ENCODE measurements around the gene SLC24A4. TPM values are rescaled to one million over a fixed set of nuclear protein-coding genes. Genes with fewer than 3 reads are reported as not detected.

Gene SLC24A4
- total RNA-seq, 1 donor from 2014 or later: 1.6 TPM

- Histone ChIP-seq H3K36me3 (ENCODE audit: control insufficient read depth in 3 of 3, insufficient read depth in 3 of 3, low read length in 3 of 3) (no peaks in the 10 kb centered on the region), H3K27me3 (ENCODE audit: control insufficient read depth in 3 of 3, insufficient read depth in 3 of 3, low read length in 3 of 3) (peaks cover 0 to 10% (median 8%) of the 10 kb centered on the region in 3 donors), H3K9me3 (ENCODE audit: control insufficient read depth in 3 of 3, low read length in 3 of 3) (no peaks in the 10 kb centered on the region), H3K27ac (ENCODE audit: low read depth, low read length) (no peak overlapping the region), H3K9ac (ENCODE audit: low read depth in 1 of 3, low read length in 3 of 3) (no peak overlapping the region), H3K4me1 (ENCODE audit: control insufficient read depth in 3 of 3, insufficient read depth in 3 of 3, low read length in 3 of 3) (no peaks in the 10 kb centered on the region), H3K4me3 (ENCODE audit: low read length in 3 of 3) (no peak overlapping the region)
Measured at GRCh38 chr14:92382677-92383076, 59.7 kb downstream of the SLC24A4 start.

GRCh38 chr14:92383805-92384204 lies 60.8 kb downstream of the SLC24A4 start:
- H3K27ac ChIP-seq (ENCODE audit: low read depth, low read length): no peak overlapping the region
- H3K36me3 ChIP-seq (ENCODE audit: control insufficient read depth in 3 of 3, insufficient read depth in 3 of 3, low read length in 3 of 3): no peaks in the 10 kb centered on the region
- H3K4me1 ChIP-seq (ENCODE audit: control insufficient read depth in 3 of 3, insufficient read depth in 3 of 3, low read length in 3 of 3): no peaks in the 10 kb centered on the region
- H3K9me3 ChIP-seq (ENCODE audit: control insufficient read depth in 3 of 3, low read length in 3 of 3): no peaks in the 10 kb centered on the region
- no peak overlapping the region for H3K9ac ChIP-seq (ENCODE audit: low read depth in 1 of 3, low read length in 3 of 3)
- H3K4me3 ChIP-seq (ENCODE audit: low read length in 3 of 3): no peak overlapping the region
- H3K27me3 ChIP-seq (ENCODE audit: control insufficient read depth in 3 of 3, insufficient read depth in 3 of 3, low read length in 3 of 3): peaks cover 0 to 10% (median 6%) of the 10 kb centered on the region in 3 donors

- peaks cover 0 to 10% (median 6%) of the 10 kb centered on the region in 3 donors for H3K27me3 ChIP-seq (ENCODE audit: control insufficient read depth in 3 of 3, insufficient read depth in 3 of 3, low read length in 3 of 3)
- H3K4me1 ChIP-seq (ENCODE audit: control insufficient read depth in 3 of 3, insufficient read depth in 3 of 3, low read length in 3 of 3): no peaks in the 10 kb centered on the region
- H3K4me3 ChIP-seq (ENCODE audit: low read length in 3 of 3): no peak overlapping the region
- H3K9ac ChIP-seq (ENCODE audit: low read depth in 1 of 3, low read length in 3 of 3): no peak overlapping the region
- H3K9me3 ChIP-seq (ENCODE audit: control insufficient read depth in 3 of 3, low read length in 3 of 3): no peaks in the 10 kb centered on the region
- no peaks in the 10 kb centered on the region for H3K36me3 ChIP-seq (ENCODE audit: control insufficient read depth in 3 of 3, insufficient read depth in 3 of 3, low read length in 3 of 3)
- no peak overlapping the region for H3K27ac ChIP-seq (ENCODE audit: low read depth, low read length)
Measured at GRCh38 chr14:92384461-92385133, 61.6 kb downstream of the SLC24A4 start.

- H3K4me1 ChIP-seq (ENCODE audit: control insufficient read depth in 3 of 3, insufficient read depth in 3 of 3, low read length in 3 of 3): no peaks in the 10 kb centered on the region
- H3K27ac ChIP-seq (ENCODE audit: low read depth, low read length): no peak overlapping the region
- no peaks in the 10 kb centered on the region for H3K9me3 ChIP-seq (ENCODE audit: control insufficient read depth in 3 of 3, low read length in 3 of 3)
- no peak overlapping the region for H3K9ac ChIP-seq (ENCODE audit: low read depth in 1 of 3, low read length in 3 of 3)
- no peaks in the 10 kb centered on the region for H3K36me3 ChIP-seq (ENCODE audit: control insufficient read depth in 3 of 3, insufficient read depth in 3 of 3, low read length in 3 of 3)
- no peak overlapping the region for H3K4me3 ChIP-seq (ENCODE audit: low read length in 3 of 3)
- H3K27me3 ChIP-seq (ENCODE audit: control insufficient read depth in 3 of 3, insufficient read depth in 3 of 3, low read length in 3 of 3): peaks cover 0 to 10% (median 3%) of the 10 kb centered on the region in 3 donors
Measured at GRCh38 chr14:92385561-92385960, 62.6 kb downstream of the SLC24A4 start.

- no peak overlapping the region for H3K9ac ChIP-seq (ENCODE audit: low read depth in 1 of 3, low read length in 3 of 3)
- H3K4me3 ChIP-seq (ENCODE audit: low read length in 3 of 3): no peak overlapping the region
- no peaks in the 10 kb centered on the region for H3K36me3 ChIP-seq (ENCODE audit: control insufficient read depth in 3 of 3, insufficient read depth in 3 of 3, low read length in 3 of 3)
- H3K9me3 ChIP-seq (ENCODE audit: control insufficient read depth in 3 of 3, low read length in 3 of 3): no peaks in the 10 kb centered on the region
- no peaks in the 10 kb centered on the region for H3K4me1 ChIP-seq (ENCODE audit: control insufficient read depth in 3 of 3, insufficient read depth in 3 of 3, low read length in 3 of 3)
- peaks cover 0 to 10% (median 3%) of the 10 kb centered on the region in 3 donors for H3K27me3 ChIP-seq (ENCODE audit: control insufficient read depth in 3 of 3, insufficient read depth in 3 of 3, low read length in 3 of 3)
- no peak overlapping the region for H3K27ac ChIP-seq (ENCODE audit: low read depth, low read length)
Measured at GRCh38 chr14:92386165-92386564, 63.2 kb downstream of the SLC24A4 start.

GRCh38 chr14:92386637-92387036 lies 63.7 kb downstream of the SLC24A4 start:
- H3K27ac ChIP-seq (ENCODE audit: low read depth, low read length): no peak overlapping the region
- no peaks in the 10 kb centered on the region for H3K36me3 ChIP-seq (ENCODE audit: control insufficient read depth in 3 of 3, insufficient read depth in 3 of 3, low read length in 3 of 3)
- H3K4me3 ChIP-seq (ENCODE audit: low read length in 3 of 3): no peak overlapping the region

GRCh38 chr14:92387578-92387977 lies 64.6 kb downstream of the SLC24A4 start:
- Histone ChIP-seq H3K4me3 (ENCODE audit: low read length in 3 of 3) (no peak overlapping the region), H3K27me3 (ENCODE audit: control insufficient read depth in 3 of 3, insufficient read depth in 3 of 3, low read length in 3 of 3) (peaks cover 0 to 11% (median 3%) of the 10 kb centered on the region in 3 donors), H3K4me1 (ENCODE audit: control insufficient read depth in 3 of 3, insufficient read depth in 3 of 3, low read length in 3 of 3) (no peaks in the 10 kb centered on the region), H3K27ac (ENCODE audit: low read depth, low read length) (no peak overlapping the region), H3K36me3 (ENCODE audit: control insufficient read depth in 3 of 3, insufficient read depth in 3 of 3, low read length in 3 of 3) (no peaks in the 10 kb centered on the region), H3K9me3 (ENCODE audit: control insufficient read depth in 3 of 3, low read length in 3 of 3) (no peaks in the 10 kb centered on the region), H3K9ac (ENCODE audit: low read depth in 1 of 3, low read length in 3 of 3) (no peak overlapping the region)

More at GRCh38 chr14:92386637-92387036, 63.7 kb downstream of the SLC24A4 start:
- H3K9me3 ChIP-seq (ENCODE audit: control insufficient read depth in 3 of 3, low read length in 3 of 3): no peaks in the 10 kb centered on the region
- H3K9ac ChIP-seq (ENCODE audit: low read depth in 1 of 3, low read length in 3 of 3): no peak overlapping the region
- H3K4me1 ChIP-seq (ENCODE audit: control insufficient read depth in 3 of 3, insufficient read depth in 3 of 3, low read length in 3 of 3): no peaks in the 10 kb centered on the region
- peaks cover 0 to 12% (median 3%) of the 10 kb centered on the region in 3 donors for H3K27me3 ChIP-seq (ENCODE audit: control insufficient read depth in 3 of 3, insufficient read depth in 3 of 3, low read length in 3 of 3)

GRCh38 chr14:92389598-92390158 lies 66.7 kb downstream of the SLC24A4 start:
- no peak overlapping the region for H3K27ac ChIP-seq (ENCODE audit: low read depth, low read length)
- H3K36me3 ChIP-seq (ENCODE audit: control insufficient read depth in 3 of 3, insufficient read depth in 3 of 3, low read length in 3 of 3): no peaks in the 10 kb centered on the region
- H3K4me1 ChIP-seq (ENCODE audit: control insufficient read depth in 3 of 3, insufficient read depth in 3 of 3, low read length in 3 of 3): no peaks in the 10 kb centered on the region
- H3K9me3 ChIP-seq (ENCODE audit: control insufficient read depth in 3 of 3, low read length in 3 of 3): no peaks in the 10 kb centered on the region
- peaks cover 0 to 9% (median 3%) of the 10 kb centered on the region in 3 donors for H3K27me3 ChIP-seq (ENCODE audit: control insufficient read depth in 3 of 3, insufficient read depth in 3 of 3, low read length in 3 of 3)
- no peak overlapping the region for H3K4me3 ChIP-seq (ENCODE audit: low read length in 3 of 3)
- no peak overlapping the region for H3K9ac ChIP-seq (ENCODE audit: low read depth in 1 of 3, low read length in 3 of 3)

- H3K9ac ChIP-seq (ENCODE audit: low read depth in 1 of 3, low read length in 3 of 3): no peak overlapping the region
- no peak overlapping the region for H3K4me3 ChIP-seq (ENCODE audit: low read length in 3 of 3)
- H3K9me3 ChIP-seq (ENCODE audit: control insufficient read depth in 3 of 3, low read length in 3 of 3): no peaks in the 10 kb centered on the region
- H3K27ac ChIP-seq (ENCODE audit: low read depth, low read length): no peak overlapping the region
- peaks cover 0 to 6% (median 0%) of the 10 kb centered on the region in 3 donors for H3K27me3 ChIP-seq (ENCODE audit: control insufficient read depth in 3 of 3, insufficient read depth in 3 of 3, low read length in 3 of 3)
- H3K36me3 ChIP-seq (ENCODE audit: control insufficient read depth in 3 of 3, insufficient read depth in 3 of 3, low read length in 3 of 3): no peaks in the 10 kb centered on the region
- H3K4me1 ChIP-seq (ENCODE audit: control insufficient read depth in 3 of 3, insufficient read depth in 3 of 3, low read length in 3 of 3): no peaks in the 10 kb centered on the region
Measured at GRCh38 chr14:92391726-92392125, 68.8 kb downstream of the SLC24A4 start.

GRCh38 chr14:92392711-92393110 lies 69.7 kb downstream of the SLC24A4 start:
- H3K27ac ChIP-seq (ENCODE audit: low read depth, low read length): no peak overlapping the region
- no peaks in the 10 kb centered on the region for H3K9me3 ChIP-seq (ENCODE audit: control insufficient read depth in 3 of 3, low read length in 3 of 3)
- H3K9ac ChIP-seq (ENCODE audit: low read depth in 1 of 3, low read length in 3 of 3): no peak overlapping the region
- H3K27me3 ChIP-seq (ENCODE audit: control insufficient read depth in 3 of 3, insufficient read depth in 3 of 3, low read length in 3 of 3): peaks cover 0 to 4% (median 2%) of the 10 kb centered on the region in 3 donors
- H3K4me1 ChIP-seq (ENCODE audit: control insufficient read depth in 3 of 3, insufficient read depth in 3 of 3, low read length in 3 of 3): no peaks in the 10 kb centered on the region
- H3K36me3 ChIP-seq (ENCODE audit: control insufficient read depth in 3 of 3, insufficient read depth in 3 of 3, low read length in 3 of 3): no peaks in the 10 kb centered on the region
- H3K4me3 ChIP-seq (ENCODE audit: low read length in 3 of 3): no peak overlapping the region
